ENCODE measurements around the gene DYNC1I1. TPM values are rescaled to one million over a fixed set of nuclear protein-coding genes. Genes with fewer than 3 reads are reported as not detected.

The DYNC1I1 gene
- total and polyA plus RNA-seq, 4 donors: 0.39 to 7.6 (median 1.5) TPM

- WGBS, 2 donors: 83 to 87% methylated on average over 8 of the region's 8 CpGs
- ATAC-seq (ENCODE audit: insufficient read depth, low FRiP score): no peak
Measured at GRCh38 chr7:95951997-95952795, 179.8 kb downstream of the DYNC1I1 start.

GRCh38 chr7:95952851-95953250 is 180.5 kb downstream of the DYNC1I1 start:
- Histone ChIP-seq H3K9me3 (ENCODE audit: control insufficient read depth in 4 of 4, insufficient read depth in 3 of 4, low read length in 3 of 4) (no peaks in the 10 kb centered on the region), H3K27me3 (ENCODE audit: control insufficient read depth in 3 of 3, insufficient read depth in 3 of 3, low read length in 2 of 3) (peaks cover 0 to 11% (median 0%) of the 10 kb centered on the region in 3 donors), H3K4me1 (ENCODE audit: control insufficient read depth in 5 of 5, insufficient read depth in 5 of 5, low read length in 5 of 5) (no peaks in the 10 kb centered on the region), H3K27ac (ENCODE audit: low read depth in 1 of 2, low read length in 1 of 2) (no peak overlapping the region), H3K9ac (ENCODE audit: insufficient read depth in 1 of 2, low read length in 2 of 2) (no peak overlapping the region), H3K36me3 (ENCODE audit: control insufficient read depth in 4 of 4, insufficient read depth in 4 of 4, low read length in 4 of 4) (no peaks in the 10 kb centered on the region), H3K4me3 (no peak overlapping the region)
- DNase-seq (no peak), ATAC-seq (ENCODE audit: insufficient read depth, low FRiP score) (no peak)
- TF ChIP-seq CTCF (IDR thresholded peaks at IDR 0.05; ENCODE audit: control extremely low read depth, extremely low read depth): no peak
- 78 to 88% methylated on average over 1 of the region's 1 CpG for WGBS, 2 donors

More at GRCh38 chr7:95951997-95952795, 179.8 kb downstream of the DYNC1I1 start:
- no peaks in the 10 kb centered on the region for H3K36me3 ChIP-seq (ENCODE audit: control insufficient read depth in 4 of 4, insufficient read depth in 4 of 4, low read length in 4 of 4)
- H3K4me3 ChIP-seq: no peak overlapping the region
- no peak overlapping the region for H3K9ac ChIP-seq (ENCODE audit: insufficient read depth in 1 of 2, low read length in 2 of 2)
- no peaks in the 10 kb centered on the region for H3K4me1 ChIP-seq (ENCODE audit: control insufficient read depth in 5 of 5, insufficient read depth in 5 of 5, low read length in 5 of 5)
- no peaks in the 10 kb centered on the region for H3K9me3 ChIP-seq (ENCODE audit: control insufficient read depth in 4 of 4, insufficient read depth in 3 of 4, low read length in 3 of 4)
- no peak for DNase-seq
- no peak overlapping the region for H3K27ac ChIP-seq (ENCODE audit: low read depth in 1 of 2, low read length in 1 of 2)
- peaks cover 0 to 6% (median 0%) of the 10 kb centered on the region in 3 donors for H3K27me3 ChIP-seq (ENCODE audit: control insufficient read depth in 3 of 3, insufficient read depth in 3 of 3, low read length in 2 of 3)
- no peak for TF ChIP-seq CTCF (IDR thresholded peaks at IDR 0.05; ENCODE audit: control extremely low read depth, extremely low read depth)

GRCh38 chr7:95955748-95956147 is 183.4 kb downstream of the DYNC1I1 start:
- Histone ChIP-seq H3K4me3 (no peak overlapping the region), H3K27ac (ENCODE audit: low read depth in 1 of 2, low read length in 1 of 2) (no peak overlapping the region), H3K9me3 (ENCODE audit: control insufficient read depth in 4 of 4, insufficient read depth in 3 of 4, low read length in 3 of 4) (no peaks in the 10 kb centered on the region), H3K9ac (ENCODE audit: insufficient read depth in 1 of 2, low read length in 2 of 2) (no peak overlapping the region), H3K27me3 (ENCODE audit: control insufficient read depth in 3 of 3, insufficient read depth in 3 of 3, low read length in 2 of 3) (peaks cover 0 to 12% (median 0%) of the 10 kb centered on the region in 3 donors), H3K4me1 (ENCODE audit: control insufficient read depth in 5 of 5, insufficient read depth in 5 of 5, low read length in 5 of 5) (no peaks in the 10 kb centered on the region), H3K36me3 (ENCODE audit: control insufficient read depth in 4 of 4, insufficient read depth in 4 of 4, low read length in 4 of 4) (no peaks in the 10 kb centered on the region)
- ATAC-seq (ENCODE audit: insufficient read depth, low FRiP score) (no peak), DNase-seq (no peak)
- no peak for TF ChIP-seq CTCF (IDR thresholded peaks at IDR 0.05; ENCODE audit: control extremely low read depth, extremely low read depth)
